HG03045 (cell line): ENCODE measurements around the gene AZIN2.
"Not testable (repeated sequence)": the region's sequence is repeated elsewhere in the genome, so short reads cannot be mapped to it uniquely, and the experiment has no call there.

Experiments
- ATAC-seq: cut with Tn5 transposase; IDR thresholded peaks from one replicate; pipeline ENCODE4 v1.9.1; 2021; ENCODE audit warnings: mild to moderate bottlenecking, moderate library complexity; ENCODE audit not compliant: unreplicated experiment

Gene AZIN2

DNA sequence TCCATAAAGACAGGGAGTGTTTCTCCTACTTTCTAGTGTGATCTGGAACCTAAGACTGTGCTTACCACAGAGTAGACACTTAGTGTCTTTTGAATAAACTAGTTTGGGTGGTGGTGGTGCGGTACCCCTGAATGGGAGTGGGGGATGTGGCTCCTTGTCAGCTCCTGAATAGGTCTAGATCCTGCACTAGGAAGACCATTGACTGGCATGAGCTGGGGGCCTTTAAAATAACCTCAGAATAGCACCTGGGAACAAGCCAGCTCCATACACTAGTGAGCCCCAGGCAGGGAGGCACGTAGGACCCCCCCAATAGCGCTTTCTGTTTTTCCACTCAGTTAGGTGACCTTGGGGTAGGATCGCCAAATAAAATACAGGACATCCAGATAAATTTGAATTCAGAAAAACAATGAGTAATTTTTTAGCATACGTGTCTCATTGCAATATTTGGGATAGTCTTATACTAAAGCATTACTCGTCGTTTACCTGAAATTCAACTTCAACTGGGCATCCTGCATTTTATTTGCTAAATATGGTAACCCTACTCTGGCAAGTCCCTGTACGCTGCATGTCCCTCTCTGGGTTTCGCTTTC is 45.6 kb downstream of the AZIN2 start:
- ATAC-seq = no peak

DNA sequence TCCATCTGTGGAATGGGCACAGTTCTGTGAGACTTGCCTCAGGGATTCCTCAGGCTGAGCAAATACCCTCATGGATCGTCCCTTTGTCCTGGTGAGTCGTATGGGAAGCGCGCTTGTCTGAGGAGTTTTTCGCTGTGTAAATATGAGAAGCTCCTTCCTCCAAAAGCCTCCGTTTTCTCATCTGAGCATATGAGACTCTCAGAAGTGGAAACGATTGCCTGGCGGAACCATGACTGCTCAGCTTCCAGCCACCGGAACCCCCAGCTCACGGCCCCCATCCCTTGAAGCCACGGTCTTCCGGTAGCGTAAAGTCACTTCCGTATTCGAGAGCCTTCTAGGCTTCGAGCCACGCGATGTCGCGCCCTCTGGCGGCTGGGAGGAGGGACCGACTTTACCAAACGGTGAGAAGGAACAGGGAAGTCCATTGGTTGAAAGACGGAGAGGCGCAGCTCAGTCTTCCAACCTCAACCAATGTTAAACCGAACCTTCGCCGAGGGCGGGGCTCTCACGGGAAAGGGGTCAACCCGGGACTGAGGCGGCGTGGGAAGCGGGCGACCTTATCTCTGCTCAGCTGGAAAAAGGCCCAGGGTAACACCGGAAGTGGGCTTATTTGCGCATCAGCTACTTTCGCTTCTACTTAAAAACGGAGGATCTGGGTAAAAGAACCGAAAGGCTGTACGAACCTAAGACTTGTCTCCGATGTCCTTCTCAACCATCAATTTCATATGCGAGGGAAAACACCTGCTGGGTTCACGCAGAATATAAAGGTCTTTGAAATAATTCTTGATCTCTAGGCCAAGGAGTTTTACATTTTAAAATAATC is 46.3 kb downstream of the AZIN2 start:
- peak; percentile 95 for ATAC-seq

DNA sequence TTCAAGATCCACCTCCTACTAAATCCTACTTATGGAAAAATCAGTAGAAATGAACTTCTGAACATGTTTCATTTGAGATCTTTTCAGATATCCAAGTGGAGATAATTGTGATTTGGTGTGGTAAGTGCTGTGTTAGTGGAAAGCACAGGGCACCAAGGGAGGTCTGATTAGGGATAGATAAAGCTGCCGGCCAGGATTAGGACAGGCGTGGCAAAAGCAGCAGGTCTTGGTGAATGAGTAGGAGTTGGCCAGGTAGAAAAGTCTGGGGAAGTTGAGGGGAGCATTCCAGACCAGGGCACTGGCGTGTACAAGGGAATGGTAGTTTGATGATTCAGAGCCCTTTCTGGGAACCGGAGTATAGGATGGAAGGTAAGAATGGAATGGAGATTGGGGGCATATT is 47.8 kb downstream of the AZIN2 start:
- no peak for ATAC-seq

DNA sequence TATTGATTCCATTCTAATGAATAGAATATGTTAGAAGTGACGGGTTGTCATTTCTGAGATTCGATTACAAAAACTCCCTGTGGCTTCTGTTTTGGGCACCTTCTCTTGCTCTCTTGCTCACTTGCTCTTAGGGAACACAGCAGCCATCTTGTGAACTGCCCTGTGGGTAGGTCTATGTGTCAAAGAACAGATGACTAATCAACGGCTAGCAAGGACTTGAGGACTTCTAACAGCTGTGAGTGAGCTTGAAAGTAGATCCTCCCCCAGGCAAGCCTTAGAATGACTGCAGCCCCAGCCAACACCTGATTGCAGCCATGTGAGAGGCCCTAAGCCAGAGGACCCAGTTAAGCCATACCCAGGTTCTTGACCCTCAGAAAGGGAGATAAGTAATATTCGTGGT is 49.3 kb downstream of the AZIN2 start:
- ATAC-seq = no peak

DNA sequence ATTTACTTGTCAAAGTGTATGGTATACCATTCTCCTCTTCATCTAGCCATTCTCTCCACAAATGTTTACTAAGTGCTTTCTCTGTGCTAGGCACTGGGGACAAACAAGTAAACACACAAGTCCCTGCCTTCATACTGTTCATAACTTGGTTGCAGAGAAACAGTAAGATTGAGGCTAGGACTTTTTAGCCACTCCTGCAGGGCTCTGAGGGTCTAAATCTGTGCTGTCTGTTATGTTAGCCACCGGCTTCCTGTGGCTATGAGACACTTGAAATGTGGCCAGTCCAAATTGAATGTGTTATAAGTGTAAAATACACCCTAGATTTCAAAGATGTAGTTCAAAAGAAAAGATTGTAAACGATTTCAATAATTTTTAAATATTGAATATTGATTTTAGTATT is 50.2 kb downstream of the AZIN2 start:
- no peak for ATAC-seq

DNA sequence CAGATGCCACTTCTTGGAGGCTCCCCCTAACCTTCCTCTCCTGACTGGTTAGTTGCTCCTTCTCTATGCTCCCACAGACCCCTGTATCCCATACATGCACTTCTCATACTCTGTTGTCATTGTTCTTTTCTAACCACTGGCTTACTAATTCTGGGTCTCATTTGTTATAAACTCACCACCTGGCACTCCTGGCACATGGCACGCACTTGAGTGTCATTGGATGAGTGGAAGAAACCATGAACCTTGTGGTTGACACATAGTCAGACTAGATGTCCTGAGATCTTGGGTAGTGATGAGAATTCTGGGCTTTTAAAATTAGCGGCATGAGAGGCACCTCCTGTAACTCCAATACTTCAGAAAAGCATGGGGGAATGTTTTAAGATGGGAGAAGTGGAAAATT is 51.6 kb downstream of the AZIN2 start:
- no peak for ATAC-seq

DNA sequence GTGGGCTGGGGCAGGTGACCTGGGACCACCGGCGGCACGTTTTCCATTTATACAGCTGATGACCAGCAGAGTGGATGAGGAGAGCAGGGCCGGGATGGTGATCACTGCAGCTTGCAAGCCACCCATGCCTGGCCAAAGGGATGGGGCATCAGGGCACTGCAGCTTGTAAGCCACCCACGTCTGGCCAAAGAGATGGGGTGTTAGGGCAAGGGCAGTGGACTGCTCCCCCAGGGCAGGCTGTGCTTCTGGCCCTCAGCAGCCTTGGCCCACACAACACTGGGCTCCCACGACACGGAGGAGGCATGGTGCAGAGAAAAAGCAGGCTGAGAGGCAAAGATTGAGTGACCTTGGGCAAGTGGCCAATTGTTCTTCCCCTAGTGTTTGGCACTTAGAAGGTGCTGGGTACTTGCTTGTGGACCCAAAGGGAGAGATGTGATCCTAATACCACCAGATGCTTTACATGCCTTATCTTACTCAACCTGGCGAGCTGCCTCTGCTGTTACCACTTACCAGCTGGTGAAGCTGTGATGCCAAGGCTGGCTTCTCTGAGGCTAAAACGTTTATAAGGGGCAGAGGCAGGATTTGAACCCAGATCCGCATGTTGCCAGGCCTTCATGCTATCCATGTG is 52.6 kb downstream of the AZIN2 start:
- no peak for ATAC-seq

DNA sequence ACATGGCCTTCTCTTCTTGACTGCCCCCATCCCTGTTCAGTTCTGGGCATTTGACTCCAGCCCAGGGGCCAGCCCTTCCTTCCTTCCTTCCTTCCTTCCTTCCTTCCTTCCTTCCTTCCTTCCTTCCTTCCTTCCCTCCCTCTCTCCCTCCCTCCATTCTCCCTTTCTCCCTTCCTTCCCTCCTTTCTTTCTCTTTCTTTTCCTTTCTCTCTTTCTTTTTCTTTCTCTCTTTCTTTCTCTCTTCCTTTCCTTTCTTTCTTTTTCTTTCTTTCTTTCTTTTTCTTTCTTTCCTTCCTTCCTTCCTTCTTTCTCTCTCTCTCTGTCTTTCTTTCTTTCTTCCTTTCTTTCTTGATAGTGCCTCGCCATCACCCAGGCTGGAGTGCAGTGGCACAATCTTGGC is 55.1 kb downstream of the AZIN2 start:
- not testable (repeated sequence) for ATAC-seq

DNA sequence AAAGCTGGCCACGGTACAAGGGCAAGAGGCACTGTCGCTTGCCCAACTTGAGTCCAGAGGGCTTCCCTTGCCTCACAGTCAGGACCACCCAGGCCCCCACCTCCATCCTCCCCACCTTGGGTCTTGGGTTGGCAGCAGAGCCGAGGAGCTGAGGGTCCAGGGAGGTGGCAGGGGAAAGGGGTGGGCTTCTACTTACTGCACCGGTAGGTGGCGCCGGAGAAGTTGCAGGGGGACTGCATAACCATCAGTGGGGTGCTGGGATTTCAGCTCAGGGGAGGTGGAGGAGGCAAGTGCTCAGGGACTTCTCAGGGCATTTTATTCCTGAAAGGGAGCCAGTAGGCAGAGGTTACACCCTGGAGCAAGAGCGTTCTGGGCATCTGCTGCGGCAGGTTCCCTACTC is 56.8 kb downstream of the AZIN2 start:
- ATAC-seq = no peak

DNA sequence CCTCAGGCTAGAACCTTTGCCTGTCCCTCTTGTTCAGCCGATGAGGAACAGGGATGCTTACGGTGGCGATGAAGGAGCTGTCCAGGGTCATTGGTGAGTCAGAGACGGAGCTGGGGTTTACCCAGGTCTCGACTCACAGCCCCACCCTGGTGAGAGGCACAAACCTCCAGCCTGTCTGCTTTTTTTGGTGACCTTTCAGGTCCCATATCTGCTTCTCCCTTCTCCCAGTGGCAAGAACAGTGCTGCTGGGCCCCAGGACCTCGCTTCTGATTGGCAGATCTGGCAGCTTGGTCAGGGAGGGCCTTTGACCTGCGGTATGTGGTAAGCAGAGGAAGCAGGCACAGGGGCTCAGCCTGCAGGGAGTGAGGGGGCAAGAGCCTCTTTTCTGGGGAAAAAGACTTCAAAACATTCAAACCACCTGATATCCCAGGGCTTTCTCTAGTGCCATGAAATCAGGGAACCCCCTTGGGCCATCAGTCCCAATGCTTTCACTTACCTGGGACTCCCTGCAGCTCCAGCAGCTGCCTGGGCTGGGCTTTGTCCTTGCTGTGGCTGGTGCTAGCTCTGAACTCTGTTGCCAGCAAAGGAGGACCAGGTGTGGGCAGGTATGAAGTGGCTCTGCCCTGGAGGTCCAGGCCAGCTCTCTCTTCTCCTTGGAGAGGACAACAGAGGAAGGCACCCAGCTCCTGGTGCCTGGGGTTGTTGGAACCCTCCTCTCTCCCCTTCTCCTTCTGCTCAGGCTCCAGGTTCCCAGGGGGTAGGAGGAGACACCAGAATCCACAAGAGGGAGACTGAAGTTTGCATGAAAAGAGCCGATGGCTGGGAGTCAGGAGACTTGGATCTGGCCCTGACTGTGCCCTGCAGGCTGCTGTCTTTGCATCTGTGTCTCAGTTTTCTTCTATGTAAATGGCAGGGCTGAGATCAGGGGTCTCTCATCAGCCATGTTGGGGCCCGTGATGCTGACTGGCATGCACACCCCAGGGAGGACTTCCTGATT is 59.5 kb downstream of the AZIN2 start:
- ATAC-seq = no peak

DNA sequence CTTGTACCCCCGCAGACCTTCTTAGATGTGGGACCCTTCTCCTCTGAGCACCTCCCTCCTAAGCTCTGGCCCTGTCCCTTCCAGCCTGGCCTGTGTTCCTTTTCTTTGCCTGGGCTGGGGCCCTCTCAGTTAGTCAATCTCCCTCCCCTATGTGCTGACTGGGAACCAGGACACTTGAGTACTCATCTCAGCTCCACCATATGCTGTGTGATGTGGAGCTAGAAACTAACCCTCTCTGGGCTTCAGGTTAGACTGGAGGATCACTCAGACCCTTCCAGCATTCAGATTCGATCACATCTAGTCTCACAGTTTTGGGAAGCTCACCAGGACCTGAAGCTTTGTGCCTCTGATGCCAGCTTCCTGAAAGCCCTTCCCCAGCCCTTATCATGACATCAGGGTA is 60.3 kb downstream of the AZIN2 start:
- ATAC-seq = no peak

DNA sequence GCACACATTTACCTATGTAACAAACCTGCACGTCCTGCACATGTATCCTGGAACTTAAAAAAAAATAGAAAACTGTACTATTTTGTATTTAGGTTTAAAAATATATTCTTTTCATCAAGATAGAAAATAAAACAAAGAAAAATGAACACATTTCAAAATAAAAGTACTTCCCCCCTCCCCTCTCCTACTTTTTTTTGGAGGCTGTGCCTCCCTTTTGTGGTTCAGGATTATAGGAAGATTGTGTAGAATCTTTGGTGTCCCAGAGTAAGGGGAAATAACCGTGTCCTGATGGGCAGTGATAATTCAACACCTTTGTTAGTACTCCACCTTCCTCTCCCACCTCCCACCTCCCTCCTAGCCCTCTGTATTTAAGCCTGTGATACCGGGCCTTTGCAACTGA is 60.8 kb downstream of the AZIN2 start:
- ATAC-seq = no peak

DNA sequence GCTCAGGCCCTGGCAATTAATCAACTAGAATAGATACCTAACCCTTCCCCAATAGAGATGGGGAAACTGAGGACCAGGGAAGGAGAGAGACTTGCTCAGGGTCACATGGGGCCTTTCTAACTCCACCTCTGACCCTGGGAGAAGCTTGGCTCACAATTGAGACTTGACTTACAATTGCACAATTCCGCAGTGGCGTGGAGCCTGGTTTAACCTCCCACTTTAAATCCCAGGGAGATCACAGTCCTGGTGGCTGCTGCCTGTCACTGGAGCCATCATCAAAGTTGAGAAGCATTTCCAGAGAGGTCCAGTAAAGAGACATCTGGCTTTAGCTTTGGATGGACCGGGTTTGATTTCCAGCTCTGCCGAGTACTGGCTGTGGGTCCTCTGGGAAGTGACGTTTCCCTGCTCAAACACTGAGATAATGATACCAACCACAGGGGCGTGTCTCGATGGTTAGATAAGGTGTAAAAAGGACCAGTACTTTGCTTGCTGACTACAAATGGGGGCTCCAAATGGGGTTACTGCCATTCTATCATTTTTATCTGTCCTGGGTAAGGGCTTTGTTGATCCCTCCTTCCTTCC is 61.6 kb downstream of the AZIN2 start:
- no peak for ATAC-seq

DNA sequence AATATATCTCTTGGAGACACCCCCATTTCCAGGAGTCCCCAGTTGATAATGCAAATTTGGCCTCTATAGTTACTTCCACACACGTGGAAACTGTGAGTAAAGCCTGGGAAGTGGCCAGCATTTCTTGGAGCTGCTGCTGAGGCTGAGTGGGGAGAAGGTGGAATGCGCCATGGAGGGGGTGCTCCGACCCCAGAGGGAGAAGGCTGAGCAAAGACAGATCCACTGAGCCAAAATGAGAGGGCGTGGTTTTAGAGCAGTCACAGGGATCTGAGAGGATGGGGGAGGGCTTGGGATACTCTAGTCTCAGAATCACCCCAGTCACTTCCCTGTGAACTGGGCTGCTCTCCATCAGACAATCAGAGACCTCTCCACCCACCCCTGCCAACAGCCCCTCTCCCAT is 62.2 kb downstream of the AZIN2 start:
- no peak for ATAC-seq

DNA sequence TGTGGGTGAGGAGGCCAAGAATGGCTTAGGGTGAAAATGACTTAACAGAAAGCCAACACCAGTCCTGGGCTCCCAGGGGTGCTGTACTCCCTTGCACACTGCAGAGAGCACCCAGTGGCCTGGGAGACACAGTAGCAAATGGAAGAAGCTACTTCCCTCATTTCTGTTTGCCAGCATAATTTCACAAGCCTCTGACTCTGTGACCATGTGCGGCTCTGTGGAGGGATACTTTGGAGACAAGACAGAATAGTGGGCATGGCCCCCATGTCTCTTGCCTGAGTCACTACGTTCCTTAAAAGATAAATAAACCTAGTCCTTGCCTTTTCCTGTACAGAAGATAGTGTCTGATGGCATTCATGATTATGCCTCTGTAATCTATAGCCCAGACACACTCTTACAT is 62.7 kb downstream of the AZIN2 start:
- ATAC-seq = no peak

DNA sequence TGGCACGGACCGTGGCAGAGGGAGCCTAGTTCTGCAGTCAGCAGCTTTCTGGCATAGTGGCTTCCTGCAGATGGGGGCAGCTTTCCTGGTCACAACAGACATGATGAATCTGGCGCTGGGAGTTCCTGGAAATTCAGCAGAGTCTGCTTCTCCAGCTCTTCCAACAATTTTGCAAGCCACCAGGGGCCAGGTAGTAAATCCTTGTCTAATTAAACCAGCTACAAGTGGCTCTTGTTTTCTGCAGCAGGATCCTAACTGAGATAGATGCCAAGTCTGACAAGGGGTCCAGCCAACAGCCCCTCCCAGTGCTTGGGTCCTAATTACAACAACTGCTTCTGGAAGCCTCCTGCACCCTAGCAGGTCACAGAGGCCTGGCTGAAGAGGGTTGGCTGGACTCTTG is 65.0 kb downstream of the AZIN2 start:
- no peak for ATAC-seq

DNA sequence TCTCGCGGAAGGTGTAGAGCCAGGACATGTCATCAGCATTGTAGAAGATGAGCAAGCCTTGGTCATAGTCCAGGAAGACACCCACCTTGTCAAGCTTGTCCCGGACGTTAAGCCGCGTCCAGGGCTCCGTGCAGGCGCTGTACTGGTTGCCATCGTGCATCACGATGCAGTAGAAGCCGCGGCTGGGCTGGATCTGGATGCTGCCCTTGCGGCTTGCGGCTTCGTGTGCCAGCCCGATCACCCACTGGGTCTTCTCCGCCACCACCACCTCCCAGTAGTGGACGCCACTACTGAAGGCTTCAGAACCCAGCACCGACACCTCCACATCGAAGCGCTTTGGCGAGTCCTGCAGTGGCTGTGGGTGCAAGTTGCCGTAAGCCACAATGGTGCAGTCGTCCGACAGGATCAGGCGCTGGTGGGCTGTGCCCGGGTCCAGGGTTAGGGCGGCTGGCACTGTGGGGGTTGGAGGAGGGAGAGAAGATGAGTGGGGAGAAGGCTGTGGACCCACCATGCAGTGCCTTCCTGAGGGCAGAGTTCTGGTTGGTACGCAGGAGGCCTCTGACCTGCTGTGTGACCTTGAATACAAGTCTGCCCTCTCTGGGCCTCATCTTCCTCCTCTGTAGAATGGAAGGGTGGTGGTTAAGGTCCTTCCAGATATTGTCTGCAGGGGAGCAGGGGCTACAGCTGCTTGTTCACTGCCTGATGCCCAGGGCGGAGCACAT is 66.5 kb downstream of the AZIN2 start:
- no peak for ATAC-seq

DNA sequence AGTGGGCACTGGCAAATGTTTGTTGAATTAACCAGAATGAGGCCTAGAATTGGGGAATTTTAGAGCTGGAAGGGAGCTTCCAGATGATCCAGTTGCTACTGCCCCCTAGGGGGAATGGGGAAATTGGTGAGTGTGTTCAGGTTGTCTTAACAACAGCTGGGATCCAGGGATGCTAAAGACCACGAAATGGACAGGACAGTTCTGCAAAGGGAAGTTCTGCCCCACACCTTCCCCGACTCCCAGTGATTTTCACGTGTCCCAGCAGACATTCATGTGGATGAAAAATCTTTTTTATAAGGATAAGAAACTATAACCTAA is 67.0 kb downstream of the AZIN2 start:
- no peak for ATAC-seq

DNA sequence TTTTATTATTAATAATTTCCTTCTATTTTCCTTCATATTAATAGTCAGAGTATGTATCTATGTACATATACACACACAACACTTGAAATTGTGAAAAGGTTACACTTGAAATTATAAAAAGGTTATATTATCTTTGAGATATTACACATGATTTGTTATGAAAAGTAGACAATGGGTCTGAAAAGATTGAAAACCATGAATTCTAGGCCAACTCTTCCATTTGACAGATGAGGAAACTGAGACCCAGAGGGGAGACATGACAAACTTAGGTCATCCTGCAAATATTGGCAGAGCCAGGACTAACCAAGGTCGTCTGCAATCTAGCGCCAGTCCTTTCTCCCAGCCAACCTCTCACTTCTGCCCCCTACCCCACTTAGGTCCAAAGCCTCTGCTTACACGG is 67.7 kb downstream of the AZIN2 start:
- ATAC-seq = no peak

DNA sequence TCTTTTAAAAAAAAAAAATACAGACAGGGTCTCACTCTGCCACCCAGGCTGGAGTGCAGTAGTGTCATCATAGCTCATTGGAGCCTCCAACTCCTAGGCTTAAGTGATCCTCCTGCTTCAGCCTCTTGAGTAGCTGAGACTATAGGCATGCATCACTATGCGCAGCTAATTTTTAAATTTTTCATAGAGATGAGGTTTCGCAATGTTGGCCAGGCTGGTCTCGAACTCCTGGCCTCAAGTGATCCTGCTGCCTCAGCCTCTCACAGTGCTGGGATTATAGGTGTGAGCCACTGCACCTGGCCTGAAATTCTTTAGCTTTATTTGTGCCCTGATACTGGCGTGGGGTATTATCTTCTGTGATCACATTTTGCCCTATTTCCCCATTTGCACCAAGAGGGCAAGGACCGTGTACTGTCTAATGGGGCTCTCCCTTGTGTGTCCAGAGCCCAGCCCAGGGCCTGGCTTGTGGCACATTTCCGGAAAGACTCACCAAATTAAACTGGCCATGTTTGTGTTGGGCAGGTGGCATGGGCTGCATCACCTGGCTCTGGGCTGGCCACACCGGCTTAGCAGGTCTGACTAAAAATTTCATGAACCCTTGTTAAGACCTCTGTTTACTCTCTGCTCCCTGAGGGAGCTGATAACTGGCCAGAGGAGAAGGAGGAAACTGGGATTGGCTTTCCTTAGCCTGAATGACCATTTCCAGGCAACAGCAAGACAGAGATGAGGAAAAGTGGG is 68.7 kb downstream of the AZIN2 start:
- ATAC-seq = no peak
